Measurements from ENCODE around the gene CYB5R4. TPM values are rescaled to one million over a fixed set of nuclear protein-coding genes. Genes with fewer than 3 reads are reported as not detected.
A peak's percentile ranks its signal among the peaks of the same experiment; 100 is the strongest.

CYB5R4 gene, protein sequence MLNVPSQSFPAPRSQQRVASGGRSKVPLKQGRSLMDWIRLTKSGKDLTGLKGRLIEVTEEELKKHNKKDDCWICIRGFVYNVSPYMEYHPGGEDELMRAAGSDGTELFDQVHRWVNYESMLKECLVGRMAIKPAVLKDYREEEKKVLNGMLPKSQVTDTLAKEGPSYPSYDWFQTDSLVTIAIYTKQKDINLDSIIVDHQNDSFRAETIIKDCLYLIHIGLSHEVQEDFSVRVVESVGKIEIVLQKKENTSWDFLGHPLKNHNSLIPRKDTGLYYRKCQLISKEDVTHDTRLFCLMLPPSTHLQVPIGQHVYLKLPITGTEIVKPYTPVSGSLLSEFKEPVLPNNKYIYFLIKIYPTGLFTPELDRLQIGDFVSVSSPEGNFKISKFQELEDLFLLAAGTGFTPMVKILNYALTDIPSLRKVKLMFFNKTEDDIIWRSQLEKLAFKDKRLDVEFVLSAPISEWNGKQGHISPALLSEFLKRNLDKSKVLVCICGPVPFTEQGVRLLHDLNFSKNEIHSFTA
- 11.1 and 28.9 TPM in 2 replicates for total RNA-seq (2014; rRNA removed; shearing (Covaris generic))

DNA sequence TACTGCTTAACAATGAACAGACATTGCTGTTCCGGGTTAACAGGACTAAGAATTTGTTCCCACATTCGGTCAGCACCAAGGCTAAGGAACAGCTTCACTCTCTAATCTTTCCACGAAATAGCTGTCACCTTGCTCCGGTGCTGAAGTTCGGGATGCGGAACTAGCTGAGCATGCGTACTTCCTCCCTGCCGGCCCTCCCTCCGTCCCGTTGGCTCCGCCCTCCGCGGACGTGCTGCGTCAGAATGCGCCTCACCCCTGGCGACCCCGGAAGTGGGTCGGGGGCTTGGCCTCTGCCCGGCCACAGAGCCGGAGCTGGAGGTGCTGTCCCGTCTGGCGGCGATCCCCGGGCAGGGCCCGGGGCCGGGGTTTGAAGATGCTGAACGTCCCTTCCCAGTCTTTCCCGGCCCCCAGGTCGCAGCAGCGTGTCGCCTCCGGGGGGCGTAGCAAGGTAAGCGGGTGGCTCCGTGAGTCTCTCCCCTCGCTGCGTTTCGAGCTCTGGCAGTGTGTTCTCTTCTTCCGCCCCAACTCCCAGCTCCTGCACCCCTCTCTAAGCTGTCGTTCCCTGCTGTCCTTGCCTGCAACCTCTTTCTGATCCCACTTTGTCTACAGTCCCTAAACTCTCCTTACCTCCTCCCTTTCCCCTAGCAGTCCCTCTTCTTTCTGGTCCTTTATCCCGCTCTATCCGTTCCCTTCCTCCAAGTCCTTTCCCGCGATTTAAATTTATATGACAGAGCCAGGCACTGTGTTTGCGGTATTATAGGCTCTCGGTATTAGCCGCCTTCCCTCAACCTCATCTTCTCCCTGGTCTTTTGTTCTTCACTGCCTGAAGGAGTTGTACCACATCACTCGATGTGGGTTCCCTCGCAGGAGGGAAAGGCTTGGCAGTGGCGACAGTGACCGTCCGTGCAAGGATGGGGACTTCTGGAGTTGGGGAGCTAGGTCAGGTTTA, at the start of gene CYB5R4:
TSS of gene CYB5R4 (plus strand) at position 280 of the 949 bp plus-strand sequence. CDS start at position 374, 94 bp downstream.
- peak; percentile 97 for DNase-seq (ENCODE audit: low read depth)

DNA sequence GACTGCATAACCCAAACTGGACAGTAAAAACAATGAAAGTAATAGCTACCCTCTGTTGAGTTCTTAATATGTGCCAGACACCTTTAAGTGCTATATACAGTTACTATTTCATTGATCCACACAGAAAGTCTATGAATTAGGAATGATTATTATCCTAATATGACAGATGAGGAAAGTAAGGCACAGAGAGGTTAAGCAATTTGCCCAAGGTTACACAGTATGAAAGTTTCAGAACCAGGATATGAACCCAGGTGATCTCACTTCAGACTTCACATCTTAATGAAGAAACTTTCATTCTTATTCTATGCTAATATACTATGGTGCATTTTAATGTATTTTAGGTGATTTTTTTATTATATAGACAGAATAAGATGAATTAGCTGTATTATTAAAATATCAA, 46.9 kb upstream of the CYB5R4 start:
- no peak for DNase-seq (ENCODE audit: low read depth)

DNA sequence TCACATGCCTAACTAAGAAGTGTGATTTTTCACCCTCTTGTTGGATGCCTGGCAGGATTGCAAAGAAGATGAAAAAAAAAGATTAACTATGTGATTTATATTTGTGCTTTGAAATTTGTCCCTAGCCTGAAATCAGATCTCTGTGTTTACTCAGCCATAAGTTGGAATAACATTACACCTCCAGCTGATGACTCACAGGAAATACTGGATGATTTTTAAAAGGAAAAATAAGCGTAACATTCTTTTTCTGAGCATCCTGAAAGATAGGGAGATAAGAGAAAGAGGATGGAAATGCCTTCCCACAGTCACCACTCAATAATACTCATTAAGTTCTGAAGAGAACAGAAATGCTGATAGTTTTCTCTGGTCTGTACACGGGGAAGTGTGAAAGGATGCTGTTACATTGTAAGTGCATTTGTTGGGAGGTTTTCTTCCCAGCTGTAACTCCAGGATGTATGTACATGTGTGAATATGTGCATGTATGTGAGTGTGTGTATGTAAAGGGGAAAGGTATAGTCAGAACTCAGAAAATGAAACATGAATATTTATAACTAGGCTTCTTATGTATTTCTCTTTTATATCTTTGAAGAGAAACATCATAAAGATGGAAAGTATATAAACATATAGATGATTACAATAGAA, 43.7 kb upstream of the CYB5R4 start:
- peak; percentile 38 for DNase-seq (ENCODE audit: low read depth)

DNA sequence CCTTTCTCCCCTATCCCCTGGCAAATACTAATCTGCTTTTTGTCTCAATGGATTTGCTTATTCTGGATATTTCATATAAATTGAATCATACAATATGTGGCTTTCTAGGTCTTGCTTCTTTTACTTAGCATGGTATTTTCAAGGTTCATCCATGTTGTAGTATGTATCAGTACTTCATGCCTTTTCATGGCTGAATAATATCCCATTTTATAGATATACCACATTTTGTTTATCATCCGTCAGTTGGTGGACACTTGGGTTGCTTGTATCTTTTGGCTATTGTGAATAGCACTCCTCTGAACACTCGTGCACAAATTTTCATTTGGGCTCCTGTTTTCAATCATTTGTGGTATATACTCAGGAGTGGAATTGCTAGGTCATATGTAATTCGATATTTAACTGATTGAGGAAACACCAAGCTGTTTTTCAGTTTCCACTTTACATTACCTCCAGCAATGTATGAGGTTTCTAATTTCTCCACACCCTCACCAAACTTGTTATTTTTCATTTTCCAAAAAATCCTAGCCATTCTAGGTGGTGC, 36.8 kb upstream of the CYB5R4 start:
- DNase-seq (ENCODE audit: low read depth): no peak

DNA sequence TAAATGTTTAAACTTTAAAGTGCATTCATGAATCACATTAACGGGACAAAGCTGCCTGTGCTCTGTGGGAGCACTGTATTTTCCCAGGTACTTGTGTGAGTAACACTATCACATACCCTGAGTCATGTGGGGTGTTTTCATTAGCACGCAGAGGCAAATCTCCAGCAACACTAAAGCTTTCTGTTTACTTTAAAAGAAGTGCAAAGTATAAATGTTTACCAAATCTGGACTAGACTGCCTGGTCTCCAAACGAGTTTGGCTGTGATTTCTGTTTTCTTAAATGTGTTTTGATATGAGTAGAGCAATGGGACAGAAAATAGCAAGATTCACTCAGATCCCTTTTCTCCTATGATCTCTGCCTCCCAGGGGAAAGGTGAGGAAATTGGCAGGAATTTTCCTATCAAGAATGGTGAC, 35.1 kb upstream of the CYB5R4 start:
- DNase-seq (ENCODE audit: low read depth): peak; percentile 46

DNA sequence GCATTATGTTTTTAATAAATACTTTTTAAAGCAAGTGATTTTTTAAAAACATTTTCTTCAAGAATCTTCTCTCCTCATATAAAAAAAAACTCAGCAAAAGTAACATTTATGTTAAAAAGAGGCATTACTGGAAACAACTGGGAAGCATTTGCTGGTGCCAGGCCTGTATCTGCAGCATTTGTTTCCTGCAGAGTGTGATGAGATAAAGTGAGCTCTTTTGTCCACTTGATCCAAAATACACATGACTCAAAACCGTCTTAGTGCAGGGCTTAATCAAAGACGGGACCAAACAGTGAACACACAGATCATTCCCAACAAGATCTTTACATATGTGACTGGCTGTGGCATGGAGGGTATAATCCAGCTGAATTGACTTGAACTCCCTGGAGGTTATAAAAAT, 34.7 kb upstream of the CYB5R4 start:
- DNase-seq (ENCODE audit: low read depth): no peak

DNA sequence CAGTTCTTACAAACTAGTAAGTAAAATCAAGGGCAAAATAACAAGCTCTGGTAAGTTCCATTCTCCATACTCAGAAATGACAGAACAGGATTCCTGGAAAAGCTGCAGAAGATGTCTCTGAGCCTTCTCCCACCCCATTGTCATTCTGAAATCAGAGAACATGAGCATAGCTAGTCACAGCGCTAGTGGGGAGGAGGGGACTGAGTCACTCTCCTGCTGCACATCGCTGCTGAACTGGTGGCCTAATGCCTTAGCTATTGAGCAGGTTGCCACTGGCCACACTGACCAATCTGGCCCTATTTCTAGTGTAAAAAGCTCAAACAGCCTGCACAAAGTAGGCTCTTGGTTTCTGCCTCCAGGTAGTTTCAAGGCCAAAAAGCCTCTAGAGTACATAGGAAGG, 32.4 kb upstream of the CYB5R4 start:
- peak; percentile 8 for DNase-seq (ENCODE audit: low read depth)

DNA sequence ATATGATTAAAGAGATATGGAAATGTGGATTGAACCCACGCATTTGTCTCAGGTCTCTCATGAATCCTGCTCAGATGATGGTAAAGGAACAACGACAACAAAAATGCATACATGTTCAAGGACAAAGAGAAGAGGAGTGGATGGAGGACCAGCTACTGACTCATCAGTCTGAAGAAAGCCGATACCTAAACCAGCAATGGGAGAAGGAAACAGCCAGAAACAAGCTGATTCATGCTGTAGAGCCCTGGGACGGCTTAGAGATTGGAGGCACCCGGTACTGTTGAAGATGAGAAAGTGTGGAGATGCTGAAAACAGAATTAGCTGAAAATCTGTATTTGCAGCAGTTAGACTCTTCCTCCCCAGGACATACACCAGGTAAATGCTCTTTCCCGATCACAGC, 20.8 kb upstream of the CYB5R4 start:
- DNase-seq (ENCODE audit: low read depth): no peak

DNA sequence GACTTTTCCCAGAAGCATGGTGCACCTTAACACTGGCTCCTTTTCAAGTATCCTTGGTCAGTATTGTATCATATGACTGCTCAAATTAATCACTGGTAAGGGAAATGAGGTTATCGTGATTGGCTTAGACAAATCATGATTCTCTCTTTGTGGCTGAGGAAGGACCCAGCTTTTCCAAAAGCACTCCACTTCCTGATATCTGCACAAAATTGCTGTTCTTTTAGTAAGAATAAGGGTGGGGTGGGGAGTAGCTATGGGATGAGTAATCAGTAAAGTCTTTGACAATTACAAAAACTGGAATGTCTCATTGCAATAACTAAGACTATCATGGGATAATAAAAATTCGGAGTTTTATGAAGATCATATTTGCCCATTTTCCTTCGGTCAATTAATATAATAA, 15.3 kb upstream of the CYB5R4 start:
- no peak for DNase-seq (ENCODE audit: low read depth)

DNA sequence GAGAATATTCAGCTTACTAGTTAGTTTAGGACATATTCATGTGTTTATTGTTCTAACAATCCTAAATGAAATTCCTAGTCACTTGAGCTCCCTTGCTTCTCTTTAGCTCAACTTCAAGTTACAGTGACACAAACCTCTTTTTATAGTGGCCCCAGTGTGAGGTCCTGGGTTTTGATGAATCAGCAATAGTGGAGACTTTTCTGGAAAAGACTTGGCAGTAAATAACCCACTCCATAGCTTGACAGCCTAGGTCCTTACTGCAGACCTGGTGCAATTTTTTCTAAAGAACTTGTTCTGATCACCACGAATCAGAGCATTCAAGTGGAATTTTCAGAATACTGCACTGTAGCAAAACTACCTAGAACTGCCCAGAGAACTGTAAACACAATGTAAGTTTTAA, 13.2 kb upstream of the CYB5R4 start:
- DNase-seq (ENCODE audit: low read depth): no peak

DNA sequence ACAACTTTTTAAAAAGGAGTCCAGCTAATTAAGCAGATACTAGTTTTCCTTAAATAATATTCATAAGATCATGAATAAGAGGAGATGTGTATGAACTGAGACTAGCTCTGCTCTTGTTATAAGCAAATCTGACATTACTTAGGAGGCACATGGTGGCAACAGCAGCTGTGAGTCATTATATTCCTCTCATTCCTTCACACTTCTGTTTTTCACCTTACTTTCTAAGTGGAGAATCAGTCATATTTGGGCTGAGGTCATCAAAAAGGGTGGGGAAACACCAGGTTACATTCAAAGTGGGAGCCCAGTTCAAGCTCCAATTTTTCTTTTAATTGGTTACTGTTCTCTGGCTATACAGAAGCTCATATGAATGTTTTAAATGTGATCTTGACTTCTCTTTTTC, 12.3 kb upstream of the CYB5R4 start:
- DNase-seq (ENCODE audit: low read depth): no peak

DNA sequence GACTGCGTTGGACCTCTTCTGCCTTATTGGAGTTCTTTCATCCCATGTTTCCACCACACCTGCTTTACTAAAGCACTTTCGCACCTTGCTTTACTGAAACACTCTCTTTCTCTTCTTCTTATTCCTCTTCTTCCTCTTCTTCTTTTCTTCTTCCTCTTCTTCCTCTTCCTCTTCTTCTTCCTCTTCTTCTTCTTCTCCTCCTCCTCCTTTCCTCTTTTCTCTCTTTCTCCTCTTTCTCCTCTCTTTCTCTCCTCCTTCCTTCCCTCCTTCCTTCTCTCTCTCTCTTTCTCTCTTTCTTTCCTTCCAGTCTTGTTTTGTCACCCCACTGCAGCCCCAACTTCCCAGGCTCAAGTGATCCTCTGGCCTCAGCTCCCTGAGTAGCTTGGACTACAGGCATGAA, 10.4 kb upstream of the CYB5R4 start:
- DNase-seq (ENCODE audit: low read depth): no peak

DNA sequence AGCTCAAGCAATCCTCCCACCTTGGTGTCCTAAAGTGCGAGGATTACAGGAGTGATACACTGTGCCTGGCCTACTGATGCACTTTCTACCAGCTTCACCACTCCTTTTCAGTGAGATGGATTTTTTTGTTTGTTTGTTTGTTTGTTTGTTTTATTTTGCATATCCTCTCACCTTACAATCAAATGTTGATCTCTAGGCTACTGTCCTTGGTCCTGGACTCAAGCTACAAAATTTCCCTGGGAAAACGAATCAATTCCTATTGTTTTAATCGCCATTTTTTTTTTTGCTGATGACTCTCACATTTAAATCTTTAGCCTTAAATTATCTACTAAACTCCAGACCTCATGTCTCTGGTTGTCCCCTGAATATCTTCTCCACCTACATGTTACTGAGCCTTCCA, 9.9 kb upstream of the CYB5R4 start:
- DNase-seq (ENCODE audit: low read depth): no peak

DNA sequence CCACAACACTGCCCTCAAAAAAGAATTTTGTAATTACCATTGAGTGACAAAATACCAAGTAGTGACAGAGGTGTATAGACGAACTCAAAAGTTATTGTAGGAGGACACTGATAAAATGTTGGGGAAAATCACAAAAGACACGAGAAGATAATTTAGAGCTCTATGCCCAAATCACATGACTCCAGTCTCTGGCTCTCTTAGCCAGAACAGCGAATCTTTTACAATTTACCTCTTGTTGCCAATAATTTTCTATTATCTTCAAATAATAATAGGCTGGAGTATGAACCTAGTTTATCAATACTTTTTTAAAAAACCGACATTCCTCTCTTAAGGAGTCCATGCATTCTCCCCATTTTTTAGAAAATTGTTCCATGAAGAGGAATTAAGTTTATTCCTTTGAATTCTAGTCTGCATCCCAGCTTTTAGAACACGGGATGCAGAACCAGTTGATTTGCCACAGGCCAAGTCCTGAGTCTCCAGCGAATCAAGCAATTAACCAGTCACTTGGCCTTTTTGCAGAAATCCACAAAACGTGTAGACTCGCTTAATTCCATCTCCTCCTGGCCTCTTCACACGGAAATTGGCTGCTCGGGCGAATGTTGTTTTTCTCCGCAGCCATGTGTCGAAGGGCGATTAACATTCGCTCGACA, 6.8 kb upstream of the CYB5R4 start:
- no peak for DNase-seq (ENCODE audit: low read depth)

DNA sequence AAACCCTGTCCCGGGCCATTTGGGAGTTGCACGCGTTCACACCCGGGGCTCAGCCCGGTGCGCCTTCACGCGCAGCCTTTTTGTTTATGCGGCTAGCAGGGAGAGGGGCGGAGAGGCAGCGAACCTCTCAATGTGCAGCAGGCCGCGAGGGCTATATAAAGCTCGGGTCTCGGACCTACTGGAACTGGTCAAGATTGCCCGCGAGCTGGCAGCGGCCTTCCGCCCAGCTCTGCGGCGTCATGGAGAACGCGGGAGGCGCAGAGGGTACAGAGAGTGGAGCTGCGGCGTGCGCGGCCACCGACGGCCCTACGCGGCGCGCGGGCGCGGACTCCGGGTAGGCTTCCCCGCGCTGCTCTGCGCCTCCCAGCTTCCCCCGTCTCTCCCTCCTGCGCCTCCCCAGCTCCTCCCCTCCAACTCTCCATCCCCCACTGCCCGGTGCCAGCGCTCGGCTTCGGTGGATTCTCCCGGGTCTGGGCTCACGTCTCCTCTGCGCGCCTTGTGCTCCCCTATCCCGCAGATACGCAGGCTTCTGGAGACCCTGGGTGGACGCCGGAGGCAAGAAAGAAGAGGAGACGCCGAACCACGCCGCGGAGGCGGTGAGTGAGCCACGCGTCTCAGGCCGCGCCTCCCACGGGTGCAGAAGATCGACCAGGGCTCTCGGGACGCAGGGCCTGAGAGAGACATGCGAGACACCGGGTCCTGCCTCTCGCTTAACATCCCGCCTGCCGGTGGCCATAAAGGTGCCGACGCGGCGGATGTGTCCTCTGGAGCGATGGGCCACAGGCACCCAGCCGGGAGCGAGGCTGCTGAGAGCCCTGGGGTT, 6.1 kb upstream of the CYB5R4 start, which contains the start of gene RIPPLY2:
TSS of gene RIPPLY2 (plus strand) at position 183 of the 823 bp plus-strand sequence. CDS start at position 240, 57 bp downstream.
- DNase-seq (ENCODE audit: low read depth): no peak

DNA sequence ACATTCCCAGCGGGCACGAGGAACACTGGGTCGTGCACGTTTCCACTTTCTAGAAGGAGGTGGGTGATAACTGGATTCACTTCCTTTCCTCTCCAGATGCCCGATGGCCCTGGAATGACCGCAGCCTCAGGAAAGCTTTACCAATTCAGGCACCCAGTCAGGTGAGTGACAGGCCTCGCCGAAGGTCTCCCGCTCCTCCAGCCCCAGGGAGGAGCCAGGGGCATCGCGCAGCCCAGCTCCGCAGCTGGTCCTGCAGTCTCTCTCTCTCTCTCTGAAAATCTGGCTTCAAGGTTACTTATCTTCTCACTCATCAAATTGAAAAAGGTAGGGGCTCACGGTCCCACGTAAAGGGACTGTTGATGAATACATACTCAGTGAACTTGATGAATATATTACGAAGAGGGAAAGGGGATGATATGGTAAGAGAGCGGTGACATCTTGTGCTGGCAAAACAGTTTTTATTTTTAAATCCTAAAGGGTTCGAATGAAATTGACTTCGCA, 5.4 kb upstream of the CYB5R4 start:
- no peak for DNase-seq (ENCODE audit: low read depth)

DNA sequence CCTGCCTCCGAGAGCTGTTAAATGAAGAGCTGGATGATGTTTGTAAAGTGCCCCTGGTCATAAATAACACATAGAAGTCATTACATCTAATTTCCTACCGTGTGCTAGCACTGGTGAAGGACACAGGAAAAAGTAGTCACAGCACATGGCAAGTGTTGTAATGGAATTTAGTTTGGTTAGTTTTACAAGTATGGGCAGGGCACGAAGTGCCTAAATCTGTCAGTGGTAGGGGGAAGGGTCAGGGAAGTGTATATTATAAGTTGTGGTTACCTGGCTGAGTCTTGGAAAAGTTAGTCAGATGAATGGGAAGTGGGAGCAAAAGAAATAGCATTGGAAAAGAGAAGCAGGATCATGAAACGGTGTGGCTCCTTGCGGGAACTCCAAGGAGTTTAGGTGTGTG, 4.7 kb upstream of the CYB5R4 start:
- DNase-seq (ENCODE audit: low read depth): no peak

DNA sequence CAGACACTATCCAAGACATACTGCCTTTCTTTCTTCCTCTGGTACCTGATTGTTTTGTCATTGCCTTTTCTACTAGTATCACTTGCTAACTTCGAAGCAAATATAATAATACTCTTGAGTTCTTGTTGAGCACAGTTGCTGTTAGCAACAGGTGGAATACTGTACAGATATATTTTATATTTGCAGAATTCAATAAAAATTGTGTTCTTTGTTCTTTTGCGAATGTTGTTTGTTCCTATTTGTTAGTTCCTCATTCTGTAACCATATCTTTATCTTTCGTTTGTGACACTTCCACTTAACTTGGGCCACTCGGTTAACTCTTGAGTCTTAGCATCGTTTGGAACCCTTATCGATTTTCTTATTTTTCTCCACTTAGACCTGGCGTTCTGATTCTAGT, 868 bp downstream of the CYB5R4 start:
- DNase-seq (ENCODE audit: low read depth): no peak

DNA sequence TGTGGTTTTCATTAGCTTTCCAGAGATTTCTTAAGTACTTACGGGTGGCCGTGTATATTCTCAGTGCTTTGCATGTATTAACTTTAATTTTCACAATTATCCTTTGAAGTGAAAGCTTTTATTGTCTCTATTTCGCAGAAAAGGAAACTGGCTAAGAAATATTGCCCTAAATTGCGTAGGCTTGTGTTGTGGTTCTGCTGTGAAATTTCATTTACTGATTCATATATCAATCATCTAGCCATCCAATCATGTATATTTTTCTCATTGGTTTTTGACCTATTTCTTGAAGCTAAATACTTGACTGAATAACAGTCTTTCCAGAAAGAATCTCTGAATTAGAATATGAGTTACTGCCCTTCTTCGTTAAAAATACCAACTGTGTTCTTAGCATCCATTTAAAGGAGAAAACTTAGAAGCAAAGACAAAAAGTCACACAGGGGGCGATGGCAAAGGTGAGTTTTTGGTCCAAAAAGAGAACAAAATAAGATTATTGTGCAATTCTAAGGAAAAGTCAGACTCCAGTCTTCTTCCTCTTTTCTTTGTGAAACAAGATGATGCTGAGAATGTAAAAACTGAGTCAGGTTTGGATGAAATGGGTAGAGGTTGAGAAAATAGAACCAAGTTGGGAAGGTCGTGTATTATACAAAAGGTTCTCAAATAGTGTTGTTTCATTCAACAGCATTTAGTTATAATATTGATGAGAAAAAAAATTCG, 1.4 kb downstream of the CYB5R4 start:
- DNase-seq (ENCODE audit: low read depth): no peak
